ENCODE measurements around the gene BARX2. TPM values are rescaled to one million over a fixed set of nuclear protein-coding genes. Genes with fewer than 3 reads are reported as not detected.
A peak's percentile ranks its signal among the peaks of the same experiment; 100 is the strongest.
"Not testable (repeated sequence)": the region's sequence is repeated elsewhere in the genome, so short reads cannot be mapped to it uniquely, and the experiment has no call there.

The BARX2 gene, protein sequence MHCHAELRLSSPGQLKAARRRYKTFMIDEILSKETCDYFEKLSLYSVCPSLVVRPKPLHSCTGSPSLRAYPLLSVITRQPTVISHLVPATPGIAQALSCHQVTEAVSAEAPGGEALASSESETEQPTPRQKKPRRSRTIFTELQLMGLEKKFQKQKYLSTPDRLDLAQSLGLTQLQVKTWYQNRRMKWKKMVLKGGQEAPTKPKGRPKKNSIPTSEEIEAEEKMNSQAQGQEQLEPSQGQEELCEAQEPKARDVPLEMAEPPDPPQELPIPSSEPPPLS
- not detected for total RNA-seq
- long read RNA-seq = 0 reads

DNA sequence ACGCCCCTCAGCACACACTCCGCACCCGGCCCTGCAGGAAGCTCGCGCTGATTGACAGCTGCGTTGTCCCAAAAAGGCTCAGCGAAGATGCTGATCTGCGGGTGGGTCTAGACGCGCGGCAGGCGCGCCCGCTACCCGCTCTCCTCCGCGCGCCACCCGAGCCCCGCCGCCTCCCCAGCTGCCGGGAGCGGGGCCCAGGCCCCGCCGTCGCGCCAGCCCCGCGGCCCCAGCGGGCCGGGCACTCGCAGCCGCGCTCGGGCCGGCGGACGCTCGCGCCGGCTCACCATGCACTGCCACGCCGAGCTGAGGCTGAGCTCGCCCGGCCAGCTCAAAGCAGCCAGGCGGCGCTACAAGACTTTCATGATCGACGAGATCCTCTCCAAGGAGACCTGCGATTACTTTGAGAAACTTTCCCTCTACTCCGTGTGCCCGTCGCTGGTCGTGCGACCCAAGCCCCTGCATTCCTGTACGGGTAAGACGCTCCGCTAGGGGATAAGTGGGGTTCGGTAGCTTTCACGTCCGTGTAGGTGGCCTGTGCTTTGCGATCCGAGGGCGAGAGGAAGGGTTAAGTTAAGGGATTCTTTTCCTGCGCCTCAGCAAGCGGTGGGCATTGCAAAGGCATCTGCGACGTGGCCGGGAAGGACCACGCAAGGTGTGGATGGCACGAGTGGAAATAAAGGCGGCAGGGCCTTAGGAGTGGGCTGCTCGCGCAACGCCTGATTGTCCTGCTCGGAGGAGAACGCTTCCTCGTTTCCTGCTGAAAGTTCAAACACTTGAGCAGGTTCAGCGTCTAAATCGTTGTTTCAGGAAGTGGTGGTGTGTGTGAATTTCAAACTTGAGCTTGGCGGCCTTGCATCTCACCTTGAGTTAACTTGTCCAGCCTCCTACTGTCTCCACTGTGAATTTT, at the start of gene BARX2:
Gene BARX2 (plus strand): TSS at position 98 of the 907 bp plus-strand sequence. CDS start 188 bp downstream, at position 286.
- DNase-seq (ENCODE audit: low spot score) = no peak
- intact Hi-C loops (cut with DNase I) = no loop called here

DNA sequence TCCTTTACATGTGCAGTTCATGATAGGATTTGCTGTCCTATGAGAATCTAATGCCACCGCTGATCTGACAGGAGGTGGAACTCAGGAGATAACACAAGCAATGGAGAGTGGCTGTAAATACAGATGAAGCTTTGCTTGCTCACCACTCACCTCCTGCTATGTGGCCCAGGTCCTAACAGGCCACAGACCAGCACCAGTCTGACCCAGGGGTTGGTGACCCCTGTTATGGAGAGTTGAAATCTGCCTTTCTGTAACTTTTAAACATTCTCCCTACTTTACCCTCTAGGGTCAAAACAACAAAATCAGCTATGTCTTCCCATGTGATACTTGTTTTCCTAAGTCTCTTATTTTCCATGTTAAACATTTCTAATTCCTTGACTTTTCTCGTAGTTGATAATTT, 48.7 kb upstream of the BARX2 start:
- no peak for DNase-seq (ENCODE audit: low spot score)
- intact Hi-C loops (cut with DNase I) = no loop called here

DNA sequence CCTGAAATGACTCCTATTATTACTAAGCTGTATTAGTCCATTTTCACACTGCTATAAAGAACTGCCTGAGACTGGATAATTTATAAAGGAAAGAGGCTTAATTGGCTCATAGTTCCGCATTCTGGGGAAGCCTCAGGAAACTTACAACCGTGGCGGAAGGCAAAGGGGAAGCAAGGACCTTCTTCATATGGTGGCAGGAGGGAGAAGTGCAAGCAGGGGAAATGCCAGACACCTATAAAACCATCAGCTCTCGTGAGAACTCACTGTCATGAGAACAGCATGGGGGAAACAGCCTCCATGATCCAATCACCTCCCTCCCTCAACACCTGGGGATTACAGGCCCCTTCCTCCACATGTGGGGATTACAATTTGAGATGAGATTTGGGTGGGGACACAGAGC, 47.9 kb upstream of the BARX2 start:
- intact Hi-C loops (cut with DNase I); DNase-seq (ENCODE audit: low spot score): not testable (repeated sequence)

DNA sequence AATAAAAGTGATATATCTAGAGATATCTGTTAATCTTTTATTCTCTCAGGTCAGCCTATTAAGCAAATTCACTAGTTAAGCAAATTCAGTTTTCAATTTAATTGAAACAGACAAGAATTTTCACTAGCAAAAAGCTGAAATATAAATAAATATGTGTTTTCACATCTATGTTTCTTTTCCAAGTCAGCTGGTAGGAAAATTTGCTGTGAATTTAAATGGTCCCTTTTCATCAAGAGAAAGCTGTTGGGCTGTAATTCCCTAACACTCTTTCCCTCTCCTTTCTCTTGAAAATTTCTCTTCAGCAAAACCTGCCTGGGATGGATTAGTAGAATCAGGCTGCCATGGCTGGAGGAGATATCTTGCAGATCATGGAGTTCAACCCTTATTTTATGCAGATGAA, 46.9 kb upstream of the BARX2 start:
- no peak for DNase-seq (ENCODE audit: low spot score)
- intact Hi-C loops (cut with DNase I) = no loop called here

DNA sequence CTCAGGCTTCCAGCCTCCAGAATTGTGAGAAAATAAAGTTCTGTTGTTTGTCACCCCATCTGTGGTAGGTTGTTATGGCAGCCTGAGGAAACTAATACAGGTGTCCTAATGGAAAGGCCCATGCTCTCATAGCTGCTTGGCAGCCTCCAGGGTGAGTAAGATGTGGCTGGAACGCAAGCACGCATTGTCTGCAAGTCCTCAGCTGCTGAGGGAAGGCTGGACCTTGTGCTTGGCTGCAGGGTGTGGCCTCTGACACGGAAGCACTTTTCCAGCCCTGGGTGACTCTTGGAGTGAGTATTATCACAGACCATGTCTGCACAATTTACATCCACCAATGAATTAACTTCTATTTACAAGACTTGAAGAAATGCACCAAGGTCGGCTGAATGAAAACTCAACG, 44.4 kb upstream of the BARX2 start:
- no peak for DNase-seq (ENCODE audit: low spot score)
- intact Hi-C loops (cut with DNase I) = loop anchor here (5.0 to 10.0 kb wide), 2 partner anchors 96 to 199 kb away; no protein-coding TSS in a partner anchor

DNA sequence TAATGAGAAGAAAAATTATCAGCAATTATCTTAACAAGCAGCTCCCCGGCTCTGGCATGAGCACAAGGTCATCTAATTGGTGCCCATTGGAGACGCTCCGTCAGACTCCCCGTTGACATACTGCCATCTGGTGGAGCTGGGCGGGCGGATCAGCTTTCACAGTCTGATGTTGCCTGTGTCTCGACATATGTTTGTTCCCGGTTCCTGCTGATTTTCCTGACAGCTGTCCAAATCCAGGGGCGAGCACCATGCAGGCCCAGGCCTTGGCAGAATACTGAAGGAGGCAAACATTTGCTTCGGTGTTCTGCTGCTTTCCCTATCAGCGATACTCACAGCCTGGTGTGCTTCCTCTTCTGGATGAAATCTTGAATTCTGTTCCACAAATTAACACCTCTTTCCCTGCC, 43.8 kb upstream of the BARX2 start:
- intact Hi-C loops (cut with DNase I) = loop anchor here (1.0 to 10.0 kb wide), 3 partner anchors 97 to 216 kb away; no protein-coding TSS in a partner anchor
- DNase-seq (ENCODE audit: low spot score) = peak; percentile 89

DNA sequence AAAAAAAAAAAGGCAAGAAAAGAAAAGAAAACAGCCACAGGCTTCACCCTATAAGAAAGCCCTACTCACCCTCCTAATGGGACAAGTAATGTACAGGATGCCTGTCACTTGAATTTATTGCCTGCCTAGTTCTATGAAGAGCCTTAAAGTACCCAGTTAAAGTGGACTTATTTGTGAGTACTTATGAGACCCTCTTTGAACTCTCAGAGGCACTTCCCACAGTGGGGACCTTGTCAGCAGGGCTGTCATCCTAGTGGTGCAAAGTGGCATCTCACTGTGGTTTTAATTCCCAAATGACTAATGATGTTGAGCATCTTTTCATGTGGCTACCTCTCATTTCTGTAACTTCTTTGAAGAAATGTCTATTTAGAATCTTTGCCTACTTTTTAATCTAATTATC, 41.8 kb upstream of the BARX2 start:
- intact Hi-C loops (cut with DNase I) = loop anchor here (5.0 to 10.0 kb wide), 2 partner anchors 99 to 202 kb away; no protein-coding TSS in a partner anchor
- DNase-seq (ENCODE audit: low spot score) = no peak

DNA sequence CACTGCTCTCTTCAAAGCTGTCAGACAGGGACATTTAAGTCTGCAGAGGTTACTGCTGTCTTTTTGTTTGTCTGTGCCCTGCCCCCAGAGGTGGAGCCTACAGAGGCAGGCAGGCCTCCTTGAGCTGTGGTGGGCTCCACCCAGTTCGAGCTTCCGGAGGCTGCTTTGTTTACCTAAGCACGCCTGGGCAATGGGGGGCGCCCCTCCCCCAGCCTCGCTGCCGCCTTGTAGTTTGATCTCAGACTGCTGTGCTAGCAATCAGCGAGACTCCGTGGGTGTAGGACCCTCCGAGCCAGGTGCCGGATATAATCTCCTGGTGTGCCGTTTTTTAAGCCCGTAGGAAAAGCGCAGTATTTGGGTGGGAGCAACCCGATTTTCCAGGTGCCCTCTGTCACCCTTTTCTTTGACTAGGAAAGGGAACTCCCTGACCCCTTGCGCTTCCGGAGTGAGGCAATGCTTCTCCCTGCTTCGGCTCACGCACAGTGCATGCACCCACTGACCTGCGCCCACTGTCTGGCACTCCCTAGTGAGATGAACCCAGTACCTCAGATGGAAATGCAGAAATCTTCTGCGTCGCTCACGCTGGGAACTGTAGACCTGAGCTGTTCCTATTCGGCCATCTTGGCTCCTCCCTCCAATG, 31.2 kb upstream of the BARX2 start:
- intact Hi-C loops (cut with DNase I) = not testable (repeated sequence)

DNA sequence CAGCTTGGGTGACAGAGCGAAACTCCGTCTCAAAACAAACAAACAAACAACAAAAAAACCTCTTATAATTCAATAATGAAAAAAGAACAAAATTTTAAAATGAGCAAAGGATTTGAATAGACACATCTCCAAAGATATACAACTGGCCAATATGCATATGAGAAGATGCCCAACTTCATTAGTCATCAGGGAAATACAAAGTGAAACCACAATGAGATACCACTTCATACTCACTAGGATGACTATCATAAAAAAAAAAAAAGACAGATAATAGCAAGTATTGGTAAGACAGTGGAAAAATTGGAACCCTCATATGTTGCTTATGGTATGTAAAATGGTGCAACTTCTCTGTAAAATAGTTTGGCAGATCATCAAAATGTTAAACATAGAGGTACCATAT, 28.7 kb upstream of the BARX2 start:
- intact Hi-C loops (cut with DNase I) = no loop called here

More for the DNA sequence above, 31.2 kb upstream of the BARX2 start:
- DNase-seq (ENCODE audit: low spot score) = not testable (repeated sequence)

DNA sequence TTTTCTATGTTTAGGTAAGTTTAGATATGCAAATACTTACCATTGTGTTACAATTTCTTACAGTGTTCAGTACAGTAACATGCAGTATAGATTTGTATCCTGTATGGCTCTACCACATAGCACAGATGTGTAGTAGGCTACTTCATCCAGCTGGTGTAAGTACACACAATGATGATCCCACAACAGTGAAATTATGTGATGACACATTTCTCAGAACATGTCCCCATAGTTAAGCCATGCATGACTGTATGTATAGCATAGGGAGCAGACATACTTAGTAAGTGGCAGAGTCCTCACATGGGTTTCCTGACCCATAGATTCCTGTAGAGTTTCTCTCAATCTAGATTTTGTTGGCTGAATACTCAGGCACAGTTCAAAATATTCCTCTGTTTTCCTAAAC, 26.8 kb upstream of the BARX2 start:
- intact Hi-C loops (cut with DNase I) = no loop called here

More for the DNA sequence above, 28.7 kb upstream of the BARX2 start:
- DNase-seq (ENCODE audit: low spot score) = no peak

DNA sequence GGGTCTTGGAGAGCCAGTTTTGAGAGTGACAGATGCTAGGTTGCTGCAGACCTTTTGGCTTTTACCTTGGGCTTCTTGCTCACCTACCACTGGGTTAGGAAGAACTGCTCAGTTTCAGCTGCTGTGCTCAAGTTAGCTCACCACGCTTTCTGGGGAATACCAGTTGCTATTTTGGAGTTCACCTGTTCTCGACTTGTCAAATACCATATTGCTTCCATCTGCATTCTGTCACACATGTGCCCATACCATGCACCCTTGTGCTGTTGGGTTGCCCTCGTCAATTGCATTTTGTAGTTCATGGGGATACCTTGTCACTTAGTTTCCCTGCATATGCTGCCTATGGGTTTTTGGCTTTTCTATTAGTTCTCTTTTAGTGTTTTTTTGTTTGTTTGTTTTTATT, 23.0 kb upstream of the BARX2 start:
- DNase-seq (ENCODE audit: low spot score) = no peak
- intact Hi-C loops (cut with DNase I) = no loop called here

More for the DNA sequence above, 26.8 kb upstream of the BARX2 start:
- no peak for DNase-seq (ENCODE audit: low spot score)

DNA sequence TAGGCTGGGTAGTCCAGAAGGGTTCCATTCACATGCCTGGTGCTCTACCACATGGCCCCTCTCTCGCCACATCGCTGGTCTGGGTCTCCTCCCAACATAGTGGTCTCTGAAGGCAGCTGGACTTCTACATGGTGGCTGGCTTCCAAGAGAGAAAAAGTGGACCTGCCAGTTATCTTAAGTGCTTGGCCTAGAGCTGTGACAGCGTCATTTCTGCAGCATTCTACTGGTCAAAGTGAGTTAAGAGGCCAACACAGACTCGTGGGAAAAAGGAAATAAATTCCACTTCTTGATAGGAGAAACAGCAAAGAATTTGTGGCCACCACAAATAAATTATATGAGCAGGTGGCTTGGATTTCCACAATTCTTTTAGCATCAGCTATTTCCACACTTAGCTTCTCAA, 21.0 kb upstream of the BARX2 start:
- intact Hi-C loops (cut with DNase I) = no loop called here
- DNase-seq (ENCODE audit: low spot score) = no peak

DNA sequence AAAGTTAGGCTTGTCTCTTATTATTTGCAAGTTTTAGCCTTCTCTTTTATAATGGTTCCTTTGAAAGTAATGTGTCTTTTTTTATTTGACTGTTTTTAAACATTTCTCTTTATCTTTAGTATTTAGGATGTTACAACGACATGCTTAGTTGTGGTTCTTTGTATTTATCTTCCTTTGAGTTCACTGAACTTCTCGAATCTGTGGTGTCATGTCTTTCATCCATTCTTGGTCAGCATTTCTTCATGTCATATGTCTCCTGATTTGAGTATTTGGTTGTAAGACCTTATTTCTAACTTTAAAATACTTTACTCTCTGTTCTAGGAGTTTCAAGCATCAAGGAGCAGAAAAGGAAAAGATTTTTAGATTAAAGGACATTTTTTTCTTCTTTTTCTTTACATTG, 15.9 kb upstream of the BARX2 start:
- DNase-seq (ENCODE audit: low spot score) = no peak
- intact Hi-C loops (cut with DNase I) = loop anchor here (5.0 kb wide), 1 partner anchor 388 kb away; no protein-coding TSS in a partner anchor

DNA sequence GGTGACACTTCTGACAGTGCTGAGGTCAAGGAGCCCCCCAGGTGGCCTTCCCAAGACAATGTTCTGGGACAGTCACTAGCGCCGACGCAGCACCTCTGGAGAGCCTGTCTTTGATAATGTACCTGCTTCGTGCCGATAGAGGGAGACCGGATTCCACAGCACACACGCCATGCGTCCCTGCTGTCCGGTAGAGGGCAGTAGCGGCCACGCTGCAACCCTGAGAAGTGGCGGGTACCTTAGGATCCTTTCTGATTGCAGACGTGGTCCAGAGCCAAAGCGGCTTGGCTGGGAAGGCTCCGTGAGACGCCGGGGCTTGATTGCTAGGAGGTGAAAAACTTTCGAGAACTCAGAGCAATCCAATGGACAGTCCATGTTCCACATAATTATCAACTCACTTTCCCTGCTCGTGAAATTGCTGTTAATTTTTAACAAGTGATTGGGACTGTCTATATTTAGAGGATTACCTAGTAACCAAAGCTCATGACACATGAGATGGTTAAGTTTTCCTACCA, 11.4 kb upstream of the BARX2 start:
- intact Hi-C loops (cut with DNase I) = loop anchor here (5.0 kb wide), 1 partner anchor 383 kb away; no protein-coding TSS in a partner anchor
- peak; percentile 84 for DNase-seq (ENCODE audit: low spot score)

DNA sequence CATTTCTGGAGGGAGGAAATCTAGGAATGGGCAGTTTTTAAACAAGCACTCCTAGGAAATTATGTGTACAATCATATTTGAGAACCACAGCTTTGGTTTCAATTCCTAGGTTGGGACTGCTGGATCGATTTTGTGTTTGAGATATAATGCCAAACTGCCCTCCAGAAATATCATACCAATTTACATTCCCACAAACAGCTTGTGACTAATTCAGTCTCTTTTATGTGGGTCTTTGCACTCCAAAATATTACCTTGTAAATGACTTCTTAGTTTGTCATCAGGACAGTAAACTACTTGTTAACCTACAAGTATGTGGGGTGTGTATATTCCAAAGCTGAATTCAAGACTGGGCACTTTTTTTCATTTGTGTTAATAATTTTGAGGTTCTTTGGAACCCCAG, 9.8 kb upstream of the BARX2 start:
- DNase-seq (ENCODE audit: low spot score) = no peak
- intact Hi-C loops (cut with DNase I) = no loop called here

DNA sequence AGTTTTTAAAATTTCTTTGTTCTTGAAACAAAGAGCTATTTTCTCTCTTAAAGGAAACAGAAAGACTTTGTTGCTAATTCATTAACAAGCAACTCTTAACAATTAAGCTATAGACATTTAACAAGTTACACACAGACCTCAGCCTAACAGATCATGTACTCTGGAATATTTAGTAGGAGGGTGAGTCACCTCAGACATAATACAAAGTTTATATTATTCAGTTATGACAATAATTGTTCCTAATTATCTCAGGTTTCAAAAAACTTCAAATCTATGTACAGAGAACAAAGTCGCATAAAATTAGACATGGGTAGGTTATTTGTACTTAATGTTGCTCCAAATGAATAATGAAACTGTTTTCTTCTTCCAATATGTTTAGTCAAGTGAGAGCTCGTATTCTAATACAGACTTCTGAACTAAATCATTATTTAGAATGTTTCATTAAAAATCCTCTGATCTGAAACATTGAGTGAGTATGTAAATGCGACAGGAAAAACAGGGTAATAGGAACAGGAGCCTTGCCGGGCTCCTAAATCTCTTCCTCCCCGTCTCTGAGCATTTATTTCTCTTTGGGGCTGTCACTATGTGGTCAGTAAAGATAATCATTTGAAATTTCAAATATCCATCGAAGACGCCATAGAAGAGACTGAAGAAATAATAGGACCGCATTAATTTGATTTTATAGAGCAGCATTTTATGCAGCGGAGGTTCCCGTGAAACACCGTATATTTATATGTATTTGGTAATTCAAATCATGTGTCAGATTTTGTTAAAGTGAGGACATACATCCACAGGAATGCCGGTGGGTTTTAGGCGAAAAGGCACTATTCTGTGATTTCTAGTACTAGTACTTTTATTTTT, 8.7 kb upstream of the BARX2 start:
- no peak for DNase-seq (ENCODE audit: low spot score)
- intact Hi-C loops (cut with DNase I) = no loop called here

DNA sequence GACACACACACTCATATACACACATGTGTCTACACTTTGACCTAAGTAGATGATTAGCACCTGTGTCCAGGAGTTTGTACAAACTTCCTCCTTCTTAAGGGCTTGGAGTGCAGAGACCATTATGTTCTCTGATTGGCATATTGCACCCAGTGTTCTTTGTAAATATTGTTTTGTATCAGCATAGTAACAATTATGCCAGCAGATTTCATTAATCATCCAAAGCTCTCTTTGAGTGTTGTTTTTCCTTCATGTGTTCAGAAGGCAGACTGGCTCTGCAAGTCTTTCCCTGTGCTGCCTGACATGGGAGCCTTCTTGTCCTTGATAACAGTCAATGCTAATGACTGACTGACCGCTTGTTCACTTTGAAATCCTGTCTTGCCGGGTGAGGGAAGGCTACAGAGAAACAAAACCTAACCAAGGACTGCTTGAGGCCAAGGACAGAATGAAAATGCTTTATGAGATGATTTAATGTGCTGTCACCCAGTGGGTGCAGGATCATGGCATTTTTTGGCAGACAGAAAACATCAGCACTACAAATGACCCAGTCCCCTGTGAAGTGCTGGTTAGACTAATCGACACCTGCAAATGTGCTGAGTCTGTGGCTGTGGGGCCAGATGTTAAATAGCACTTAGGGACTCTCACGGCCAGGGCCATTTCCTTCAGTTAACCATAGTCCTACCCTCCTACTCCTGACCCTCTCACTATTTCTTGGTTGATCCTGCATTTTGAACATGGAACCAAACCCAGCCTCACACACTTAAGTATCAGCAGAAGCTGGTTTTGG, 6.6 kb upstream of the BARX2 start:
- DNase-seq (ENCODE audit: low spot score) = no peak
- intact Hi-C loops (cut with DNase I) = no loop called here

DNA sequence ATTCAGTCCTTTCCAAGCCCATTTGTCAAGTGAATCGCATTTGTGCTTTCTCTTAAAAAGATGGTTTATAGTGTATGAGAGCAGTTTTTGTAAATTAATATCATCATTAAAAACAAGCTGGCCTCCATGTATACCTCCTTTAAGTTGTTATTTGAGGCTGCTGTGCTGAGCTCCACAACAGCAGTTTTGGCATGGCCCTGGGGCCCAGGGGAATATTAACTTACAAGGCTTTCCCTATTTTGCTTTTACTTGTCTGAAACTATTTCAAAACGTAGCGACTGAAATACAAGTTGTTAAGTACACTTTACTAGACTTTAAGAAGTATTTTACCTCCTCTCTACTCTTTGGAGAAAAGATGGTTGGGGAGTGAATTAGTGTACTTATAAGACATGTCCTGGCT, 4.9 kb upstream of the BARX2 start:
- DNase-seq (ENCODE audit: low spot score) = no peak
- intact Hi-C loops (cut with DNase I) = no loop called here
